ENCODE results near the gene IKBKE. TPM values are rescaled to one million over a fixed set of nuclear protein-coding genes. Genes with fewer than 3 reads are reported as not detected.

IKBKE gene
- total RNA-seq, 1 experiment from 2014 or later = 6.6 TPM

DNA sequence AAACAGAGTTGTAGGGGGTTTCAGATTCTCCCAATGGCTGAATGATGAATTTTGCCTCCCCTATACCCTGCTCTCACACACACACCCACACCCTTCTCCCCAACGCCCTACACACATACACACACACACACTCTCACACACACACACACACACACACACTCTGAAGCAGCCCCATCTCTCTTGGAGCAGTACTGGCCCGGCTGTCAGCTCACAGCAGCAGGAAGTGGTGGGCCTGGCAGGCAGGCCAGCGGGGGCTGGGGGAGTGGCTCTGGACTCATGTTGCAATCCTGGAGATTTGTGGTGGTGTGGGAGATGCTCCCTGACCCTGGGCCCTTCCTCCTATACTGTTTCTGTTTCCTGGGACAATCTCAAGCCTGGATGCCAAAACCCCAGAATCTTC is 2.2 kb downstream of the IKBKE start:
- Histone ChIP-seq H3K14ac (ENCODE audit: insufficient read depth, low read length) (no peak overlapping the region; the same call in 1 of the 2 replicates), H3K27ac (ENCODE audit: insufficient read length, low read depth, low read length) (no peak overlapping the region), H2BK20ac (ENCODE audit: low read depth, low read length, poor library complexity, severe bottlenecking) (no peak overlapping the region), H3K23me2 (ENCODE audit: insufficient read length, low read depth, low read length, poor library complexity, severe bottlenecking) (peaks cover 11% of the 10 kb centered on the region), H3K9ac (ENCODE audit: extremely low read depth, insufficient read length, low read length) (no peak overlapping the region), H3K79me2 (ENCODE audit: insufficient read depth, low read length) (no peaks in the 10 kb centered on the region), H3K4ac (ENCODE audit: low read depth, low read length) (no peak overlapping the region), H3K56ac (ENCODE audit: insufficient read length, low read depth, low read length) (no peak overlapping the region), H4K91ac (ENCODE audit: insufficient read length, low read depth, low read length) (no peak overlapping the region), H2BK15ac (ENCODE audit: low read depth, low read length) (no peak overlapping the region), H4K5ac (ENCODE audit: insufficient read length, low read depth, low read length) (no peak overlapping the region), H3K4me1 (ENCODE audit: insufficient read depth, low read length) (peaks cover 12% of the 10 kb centered on the region; the same call in 1 of the 2 replicates), H2BK5ac (ENCODE audit: insufficient read length, low read length) (no peak overlapping the region), H3K79me1 (ENCODE audit: insufficient read depth, low read depth, low read length, poor library complexity, severe bottlenecking) (no peaks in the 10 kb centered on the region), H4K20me1 (ENCODE audit: control insufficient read depth, insufficient read depth, insufficient read length) (no peaks in the 10 kb centered on the region), H3K27me3 (ENCODE audit: insufficient read depth, low read length) (no peaks in the 10 kb centered on the region), H2AK5ac (ENCODE audit: insufficient read length, low read length) (no peak overlapping the region), H3K18ac (ENCODE audit: insufficient read length, low read depth, low read length) (no peak overlapping the region), H4K8ac (replicated peaks; ENCODE audit: insufficient read length, low read depth, low read length) (no peak overlapping the region), H3T11ph (ENCODE audit: low read length) (no peak overlapping the region), H2AFZ (ENCODE audit: low read length) (no peak overlapping the region), H3K4me2 (ENCODE audit: insufficient read depth, insufficient read length, low read length) (no peak overlapping the region), H2BK120ac (ENCODE audit: low read depth, low read length, poor library complexity, severe bottlenecking) (no peak overlapping the region), H3K9me3 (ENCODE audit: control insufficient read depth, low read depth, low read length) (no peaks in the 10 kb centered on the region), H3K23ac (ENCODE audit: insufficient read length, low read depth, low read length) (no peak overlapping the region), H2BK12ac (ENCODE audit: insufficient read length, low read depth, low read length) (no peak overlapping the region)
- Mint-ChIP-seq H3K27ac (no peak overlapping the region), H3K4me1 (peaks cover 51 to 56% of the 10 kb centered on the region in 2 experiments), H3K4me3 (peak overlapping the region; percentile 3 to 41; a peak in 3 of 5 replicates), H3K27me3 (ENCODE audit: low read depth) (peaks cover 17% of the 10 kb centered on the region), H3K36me3 (ENCODE audit: insufficient read depth in 1 of 3, low read depth in 3 of 3) (peaks cover 12 to 19% (median 14%) of the 10 kb centered on the region in 3 experiments; a peak in 5 of 7 replicates), H3K9me3 (no peaks in the 10 kb centered on the region)
- DNase-seq = peak; percentile 52
- no peak for TF ChIP-seq CTCF (conservative IDR thresholded peaks at IDR 0.05)
- WGBS (ENCODE audit: extremely low coverage, insufficient read length, low lambda C conversion rate) = no CpG with 5 or more reads among the region's 3 CpGs

Data from H9 (cell line).